Lower leg skin (tissue), 4 donors: Measurements from ENCODE around the gene PRRX2. TPM values are rescaled to one million over a fixed set of nuclear protein-coding genes. Genes with fewer than 3 reads are reported as not detected.

Experiments
- DNase-seq, 2 donors: peaks; one replicate each; pipeline ENCODE4 v3.0.0-alpha.2; 2019; ENCODE audit warnings: low spot score in 2 of 2
- H3K4me3 ChIP-seq: fragments of 200-600 bp; sonication (generic); 2 replicates; pipeline ENCODE4 v1.5.1; 2017; ENCODE audit warnings: mild to moderate bottlenecking, low read depth; ENCODE audit not compliant: poor library complexity, severe bottlenecking
- CTCF ChIP-seq, 3 donors: fragments of 450-650 bp; IDR thresholded peaks; one replicate each; pipeline ENCODE4 v1.5.1; 2016; ENCODE audit warnings: antibody characterized with exemption in 3 of 3, mild to moderate bottlenecking in 3 of 3, moderate library complexity in 2 of 3
- POLR2A ChIP-seq, 2 donors: fragments of 450-650 bp; IDR thresholded peaks; one replicate each; pipeline ENCODE4 v1.6.1; 2016 to 2017; ENCODE audit warnings: antibody characterized with exemption in 2 of 2, mild to moderate bottlenecking in 1 of 2, moderate library complexity in 1 of 2
- WGBS, 2 donors: methylation state at CpG; one replicate each; pipeline ENCODE4 v1.1.5; 2018; 5-methylcytosine and 5-hydroxymethylcytosine counted together
- intact Hi-C: fragments of 100-400 bp; cut with DNase I; formaldehyde crosslinking; loops from one replicate; pipeline ENCODE4 v1.15.0; 2023; ENCODE audit warnings: low total_unique reads
- total RNA-seq, 4 donors: library from RNA; depleted of rRNA; stranded (reverse); fragments of >200 nt; gene quantifications; one replicate each; pipeline ENCODE4 v1.1.0, GENCODE V29; 2016

PRRX2 gene
- total RNA-seq, 4 donors from 2014 or later, result 10.7 to 24.1 (median 16.6) TPM

GRCh38 chr9:129628709-129629108 lies 36.7 kb upstream of the PRRX2 start:
- no peak overlapping the region for H3K4me3 ChIP-seq
- no peak for TF ChIP-seq CTCF (IDR thresholded peaks at IDR 0.05)
- TF ChIP-seq POLR2A (IDR thresholded peaks at IDR 0.05), result no peak
- intact Hi-C loops, result no loop called here
- no peak for DNase-seq
- WGBS, 2 donors, result 72 to 77% methylated on average over 6 of the region's 6 CpGs

- TF ChIP-seq CTCF (IDR thresholded peaks at IDR 0.05) (no peak), POLR2A (IDR thresholded peaks at IDR 0.05) (no peak)
- DNase-seq, result no peak
- intact Hi-C loops, result no loop called here
- no peak overlapping the region for H3K4me3 ChIP-seq
- WGBS, 2 donors, result 80 to 94% methylated on average over 8 of the region's 8 CpGs
These were observed 36.1 kb upstream of the PRRX2 start for GRCh38 chr9:129629251-129629820.

- no peak for DNase-seq
- TF ChIP-seq CTCF (IDR thresholded peaks at IDR 0.05), result no peak
- no peak for TF ChIP-seq POLR2A (IDR thresholded peaks at IDR 0.05)
- H3K4me3 ChIP-seq, result no peak overlapping the region
- intact Hi-C loops, result no loop called here
- 51 to 53% methylated on average over 21 of the region's 21 CpGs for WGBS, 2 donors
These were observed 34.3 kb upstream of the PRRX2 start for GRCh38 chr9:129630967-129631673.

- no peak overlapping the region for H3K4me3 ChIP-seq
- intact Hi-C loops, result no loop called here
- no peak for DNase-seq
- TF ChIP-seq CTCF (IDR thresholded peaks at IDR 0.05) (no peak), POLR2A (IDR thresholded peaks at IDR 0.05) (no peak)
- 48 to 52% methylated on average over 19 of the region's 19 CpGs for WGBS, 2 donors
These were observed 33.7 kb upstream of the PRRX2 start for GRCh38 chr9:129631674-129632129.

GRCh38 chr9:129632460-129632859 lies 33.0 kb upstream of the PRRX2 start:
- intact Hi-C loops, result no loop called here
- DNase-seq, result no peak
- no peak for TF ChIP-seq POLR2A (IDR thresholded peaks at IDR 0.05)
- TF ChIP-seq CTCF (IDR thresholded peaks at IDR 0.05), result no peak
- H3K4me3 ChIP-seq, result no peak overlapping the region
- 76 to 80% methylated on average over 11 to 13 of the region's 13 CpGs for WGBS, 2 donors
